ENCODE results near the gene ST6GALNAC5. TPM values are rescaled to one million over a fixed set of nuclear protein-coding genes. Genes with fewer than 3 reads are reported as not detected.

Gene ST6GALNAC5
- total and polyA plus RNA-seq, 2 experiments from 2014 or later: 4.1 to 19.2 TPM

- Histone ChIP-seq H3K4me1 (ENCODE audit: insufficient read depth) (peaks cover 7% of the 10 kb centered on the region; the same call in 1 of the 2 replicates), H4K20me1 (replicated peaks; ENCODE audit: insufficient read depth) (no peaks in the 10 kb centered on the region; the same call in 1 of the 2 replicates), H3K27me3 (ENCODE audit: insufficient read depth) (peaks cover 41% of the 10 kb centered on the region), H3F3A (replicated peaks; ENCODE audit: low read depth) (no peaks in the 10 kb centered on the region), H3K36me3 (ENCODE audit: insufficient read depth) (no peaks in the 10 kb centered on the region), H2AFZ (no peak overlapping the region), H3K79me2 (replicated peaks; ENCODE audit: insufficient read depth) (no peaks in the 10 kb centered on the region), H3K27ac (ENCODE audit: low read depth) (no peak overlapping the region), H3K9me2 (ENCODE audit: insufficient read depth) (no peaks in the 10 kb centered on the region; the same call in 1 of the 2 replicates), H3K4me3 (no peak overlapping the region), H3K4me2 (no peak overlapping the region)
- H3K36me3 Mint-ChIP-seq (ENCODE audit: low read depth): peaks cover 10% of the 10 kb centered on the region; the same call in 2 of the 3 replicates
- no peaks in the 10 kb centered on the region for H3K9me3 Mint-ChIP-seq
- H3K27ac Mint-ChIP-seq: no peak overlapping the region
- no peak overlapping the region for H3K4me3 Mint-ChIP-seq
- H3K4me1 Mint-ChIP-seq: peaks cover 9% of the 10 kb centered on the region; the same call in 2 of the 3 replicates
- TF ChIP-seq ZNF462 (CRISPR knock-in tag; IDR thresholded peaks at IDR 0.05) (no peak), EZH2phosphoT487 (IDR thresholded peaks at IDR 0.05; ENCODE audit: unreplicated experiment) (no peak), ZNF331 (CRISPR knock-in tag; IDR thresholded peaks at IDR 0.05; ENCODE audit: low read depth) (no peak), NANOG (IDR thresholded peaks at IDR 0.05; ENCODE audit: borderline replicate concordance) (no peak), EZH2 (IDR thresholded peaks at IDR 0.05; ENCODE audit: low read depth, unreplicated experiment) (no peak), CREB1 (CRISPR knock-in tag; IDR thresholded peaks at IDR 0.05; ENCODE audit: low read depth) (no peak), JUNB (IDR thresholded peaks at IDR 0.05; ENCODE audit: unreplicated experiment) (no peak), ZNF114 (CRISPR knock-in tag; IDR thresholded peaks at IDR 0.05) (no peak), STAT1 (IDR thresholded peaks at IDR 0.05; ENCODE audit: unreplicated experiment) (no peak)
- TF ChIP-seq, protein P1, sequence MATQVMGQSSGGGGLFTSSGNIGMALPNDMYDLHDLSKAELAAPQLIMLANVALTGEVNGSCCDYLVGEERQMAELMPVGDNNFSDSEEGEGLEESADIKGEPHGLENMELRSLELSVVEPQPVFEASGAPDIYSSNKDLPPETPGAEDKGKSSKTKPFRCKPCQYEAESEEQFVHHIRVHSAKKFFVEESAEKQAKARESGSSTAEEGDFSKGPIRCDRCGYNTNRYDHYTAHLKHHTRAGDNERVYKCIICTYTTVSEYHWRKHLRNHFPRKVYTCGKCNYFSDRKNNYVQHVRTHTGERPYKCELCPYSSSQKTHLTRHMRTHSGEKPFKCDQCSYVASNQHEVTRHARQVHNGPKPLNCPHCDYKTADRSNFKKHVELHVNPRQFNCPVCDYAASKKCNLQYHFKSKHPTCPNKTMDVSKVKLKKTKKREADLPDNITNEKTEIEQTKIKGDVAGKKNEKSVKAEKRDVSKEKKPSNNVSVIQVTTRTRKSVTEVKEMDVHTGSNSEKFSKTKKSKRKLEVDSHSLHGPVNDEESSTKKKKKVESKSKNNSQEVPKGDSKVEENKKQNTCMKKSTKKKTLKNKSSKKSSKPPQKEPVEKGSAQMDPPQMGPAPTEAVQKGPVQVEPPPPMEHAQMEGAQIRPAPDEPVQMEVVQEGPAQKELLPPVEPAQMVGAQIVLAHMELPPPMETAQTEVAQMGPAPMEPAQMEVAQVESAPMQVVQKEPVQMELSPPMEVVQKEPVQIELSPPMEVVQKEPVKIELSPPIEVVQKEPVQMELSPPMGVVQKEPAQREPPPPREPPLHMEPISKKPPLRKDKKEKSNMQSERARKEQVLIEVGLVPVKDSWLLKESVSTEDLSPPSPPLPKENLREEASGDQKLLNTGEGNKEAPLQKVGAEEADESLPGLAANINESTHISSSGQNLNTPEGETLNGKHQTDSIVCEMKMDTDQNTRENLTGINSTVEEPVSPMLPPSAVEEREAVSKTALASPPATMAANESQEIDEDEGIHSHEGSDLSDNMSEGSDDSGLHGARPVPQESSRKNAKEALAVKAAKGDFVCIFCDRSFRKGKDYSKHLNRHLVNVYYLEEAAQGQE (IDR thresholded peaks at IDR 0.05; ENCODE audit: unreplicated experiment): no peak
- DNase-seq (ENCODE audit: low spot score) (no peak), ATAC-seq (no peak)
- H3K27me3 Mint-ChIP-seq (ENCODE audit: insufficient read depth, low read depth, poor library complexity): peaks cover 25% of the 10 kb centered on the region
Measured at GRCh38 chr1:76871355-76871974, 4.2 kb downstream of the ST6GALNAC5 start.
